Epithelial cell of esophagus (primary cell): ENCODE measurements around the gene BTBD1.
"Not testable (repeated sequence)": the region's sequence is repeated elsewhere in the genome, so short reads cannot be mapped to it uniquely, and the experiment has no call there.

ENCODE experiments used
- DNase-seq: peaks from one replicate; pipeline ENCODE4 v3.0.0; 2010; ENCODE audit warnings: low read depth
- H3K4me3 ChIP-seq: 2 replicates; pipeline ENCODE4 v1.5.1; 2011; ENCODE audit warnings: mild to moderate bottlenecking, low read length, control low read depth
- CTCF ChIP-seq: IDR thresholded peaks from 2 replicates; pipeline ENCODE4 v1.5.1; 2011; ENCODE audit warnings: low read depth, mild to moderate bottlenecking, low read length, control low read depth, inconsistent platforms; ENCODE audit not compliant: insufficient read depth; ENCODE audit errors: missing control alignments

BTBD1 gene

DNA sequence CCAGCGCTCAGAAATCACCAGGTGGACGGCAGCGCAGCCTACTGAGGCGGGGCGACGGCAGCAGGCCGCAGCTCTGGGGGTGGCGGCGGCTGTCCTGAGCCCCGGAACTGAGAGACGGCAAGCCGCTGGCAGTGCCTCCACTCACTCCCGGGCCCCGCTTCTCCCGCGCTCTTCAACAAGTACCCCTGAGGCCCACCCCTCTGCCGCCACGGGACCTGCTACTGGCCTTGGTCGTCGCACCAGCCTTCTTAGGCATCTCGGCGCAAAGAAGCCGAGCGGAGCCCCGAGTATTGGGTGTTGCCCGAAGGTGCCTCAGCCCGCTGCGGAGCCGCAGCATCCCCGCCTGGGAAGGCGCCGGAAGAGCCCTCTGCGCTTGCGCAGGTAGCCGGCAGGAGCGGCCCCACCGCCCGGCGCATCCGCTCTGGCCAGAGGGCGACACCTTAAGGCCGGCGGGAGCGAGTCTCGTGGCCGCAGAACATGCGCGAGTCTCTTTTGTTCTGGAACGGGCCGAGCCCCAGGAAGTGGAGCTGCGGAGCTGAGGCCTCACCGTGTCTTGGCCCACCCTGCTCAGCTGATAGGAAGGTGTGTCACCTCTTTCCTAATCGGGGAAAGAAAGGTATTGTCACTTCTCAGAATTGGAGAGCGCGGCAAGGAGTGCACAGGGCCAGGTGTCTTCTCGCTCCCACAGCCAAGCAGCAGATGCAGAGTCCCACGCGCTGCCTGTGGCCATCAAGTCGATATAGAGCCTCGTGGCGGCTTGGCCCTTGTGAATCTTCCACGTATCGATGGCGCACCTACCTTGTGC, 55.6 kb downstream of the BTBD1 start, which contains the start of gene C15orf40:
Gene C15orf40 (minus strand): TSS at position 369 of the 805 bp plus-strand sequence. CDS start 32 bp downstream, at position 337.
- H3K4me3 ChIP-seq = peak within 1 kb of the TSS; percentile 99
- peak; percentile 93 for DNase-seq
- peak; percentile 35 for TF ChIP-seq CTCF

GRCh38 chr15:83010709-83011270, 56.3 kb downstream of the BTBD1 start:
- DNase-seq = peak; percentile 85
- peak overlapping the region; percentile 99 for H3K4me3 ChIP-seq
- TF ChIP-seq CTCF = peak; percentile 93

- not testable (repeated sequence) for DNase-seq
Measured at GRCh38 chr15:83000672-83001031, 66.4 kb downstream of the BTBD1 start.

GRCh38 chr15:82999905-83000671, 67.0 kb downstream of the BTBD1 start:
- DNase-seq = peak; percentile 72
- TF ChIP-seq CTCF = peak; percentile 58
- no peak overlapping the region for H3K4me3 ChIP-seq

More at GRCh38 chr15:83000672-83001031, 66.4 kb downstream of the BTBD1 start:
- not testable (repeated sequence) for H3K4me3 ChIP-seq

DNA sequence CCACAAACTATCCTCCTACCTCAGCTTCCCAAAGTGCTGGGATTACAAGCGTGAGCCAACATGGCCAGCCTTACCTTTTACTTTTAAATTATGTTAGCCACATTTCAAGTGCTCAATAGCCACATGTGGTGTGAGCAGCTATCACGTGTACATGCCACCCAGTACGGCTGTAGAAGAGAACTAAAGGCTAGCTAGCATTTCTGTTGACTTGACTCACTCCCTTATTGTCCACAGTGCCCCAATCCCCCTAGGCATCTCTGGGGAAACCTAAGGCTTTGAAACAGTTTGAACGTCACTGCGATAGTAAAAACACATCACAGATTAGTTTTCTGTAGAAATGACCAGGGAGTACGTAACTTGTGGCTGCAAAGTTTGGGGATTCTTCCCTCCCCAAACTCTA, 67.6 kb downstream of the BTBD1 start:
- H3K4me3 ChIP-seq = no peak overlapping the region
- no peak for DNase-seq
- TF ChIP-seq CTCF = no peak

DNA sequence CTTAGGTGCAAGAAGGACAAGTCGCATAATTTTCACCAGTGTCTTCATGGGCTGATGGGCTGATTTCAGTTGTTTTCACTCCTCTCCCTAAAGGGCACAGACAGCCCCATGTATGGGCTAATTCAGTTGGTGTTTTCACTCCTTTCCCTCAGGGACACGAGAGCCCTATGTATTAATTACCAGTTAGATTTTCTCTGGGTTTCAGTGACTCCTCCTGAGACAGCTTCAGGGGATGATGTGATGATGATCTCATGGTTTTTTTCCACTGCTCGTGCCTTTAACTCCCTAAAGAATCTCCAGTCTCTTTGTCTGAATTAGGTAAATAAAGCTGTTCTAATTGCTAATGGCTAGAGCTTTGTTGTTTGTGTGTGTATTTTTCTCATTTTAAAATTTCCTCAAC, 71.1 kb downstream of the BTBD1 start:
- DNase-seq = peak; percentile 34
- no peak for TF ChIP-seq CTCF
- no peak overlapping the region for H3K4me3 ChIP-seq

DNA sequence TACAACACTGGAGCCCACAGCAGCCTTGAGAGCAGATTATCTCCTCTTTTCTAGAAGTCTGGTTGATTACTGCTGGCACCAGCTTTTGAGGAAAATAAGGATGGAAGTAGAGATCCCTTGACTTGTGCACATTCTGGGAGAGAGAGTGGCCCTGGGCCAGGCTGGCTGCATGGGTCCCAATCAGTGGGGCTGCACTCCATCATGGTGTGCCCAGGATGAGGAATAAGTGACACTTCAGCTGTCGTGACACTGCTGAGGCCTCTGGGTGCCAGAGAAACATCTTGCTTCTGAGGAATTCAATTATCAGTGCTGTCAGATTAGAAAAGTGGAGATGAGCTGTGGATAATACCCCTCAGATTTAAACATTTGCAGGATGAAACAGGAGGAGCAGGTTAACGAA, 72.0 kb downstream of the BTBD1 start:
- no peak for DNase-seq
- H3K4me3 ChIP-seq = no peak overlapping the region
- TF ChIP-seq CTCF = no peak
